Prostate gland (tissue), 2 donors: ENCODE results near the gene SMARCA4.

Experiments used
- POLR2A ChIP-seq: fragments of 450-650 bp; IDR thresholded peaks from one replicate; pipeline ENCODE4 v1.6.1; 2016; ENCODE audit warnings: antibody characterized with exemption, mild to moderate bottlenecking
- POLR2AphosphoS5 ChIP-seq: sonication (generic); formaldehyde crosslinking; IDR thresholded peaks from one replicate; pipeline ENCODE4 v1.6.1; 2017; ENCODE audit warnings: antibody characterized with exemption
- TF ChIP-seq, protein P1 (sequence below), 4 experiments: fragments of 200-600 bp in 2 of 4; fragments of 450-650 bp in 2 of 4; sonication (generic) in 2 of 4; IDR thresholded peaks; 1 replicate in 3 of 4; 2 replicates in 1 of 4; pipeline ENCODE4 v1.5.1; 2016 to 2019; ENCODE audit warnings: antibody characterized with exemption in 4 of 4, mild to moderate bottlenecking in 2 of 4, moderate library complexity in 2 of 4

GRCh38 chr19:11053817-11054195 is 93.0 kb downstream of the SMARCA4 start:
- no peak for TF ChIP-seq POLR2AphosphoS5
- TF ChIP-seq, protein P1, sequence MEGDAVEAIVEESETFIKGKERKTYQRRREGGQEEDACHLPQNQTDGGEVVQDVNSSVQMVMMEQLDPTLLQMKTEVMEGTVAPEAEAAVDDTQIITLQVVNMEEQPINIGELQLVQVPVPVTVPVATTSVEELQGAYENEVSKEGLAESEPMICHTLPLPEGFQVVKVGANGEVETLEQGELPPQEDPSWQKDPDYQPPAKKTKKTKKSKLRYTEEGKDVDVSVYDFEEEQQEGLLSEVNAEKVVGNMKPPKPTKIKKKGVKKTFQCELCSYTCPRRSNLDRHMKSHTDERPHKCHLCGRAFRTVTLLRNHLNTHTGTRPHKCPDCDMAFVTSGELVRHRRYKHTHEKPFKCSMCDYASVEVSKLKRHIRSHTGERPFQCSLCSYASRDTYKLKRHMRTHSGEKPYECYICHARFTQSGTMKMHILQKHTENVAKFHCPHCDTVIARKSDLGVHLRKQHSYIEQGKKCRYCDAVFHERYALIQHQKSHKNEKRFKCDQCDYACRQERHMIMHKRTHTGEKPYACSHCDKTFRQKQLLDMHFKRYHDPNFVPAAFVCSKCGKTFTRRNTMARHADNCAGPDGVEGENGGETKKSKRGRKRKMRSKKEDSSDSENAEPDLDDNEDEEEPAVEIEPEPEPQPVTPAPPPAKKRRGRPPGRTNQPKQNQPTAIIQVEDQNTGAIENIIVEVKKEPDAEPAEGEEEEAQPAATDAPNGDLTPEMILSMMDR (IDR thresholded peaks at IDR 0.05) = no peak
- TF ChIP-seq POLR2A = no peak
